IPS DF 4.7 (cell line): ENCODE results near the gene KIAA1958.

ENCODE experiments used
- DNase-seq: peaks from one replicate; pipeline ENCODE4 v3.0.0-alpha.2; 2013; ENCODE audit warnings: low spot score; ENCODE audit errors: extremely low read depth

The KIAA1958 gene

GRCh38 chr9:112601636-112602035 is 115.0 kb downstream of the KIAA1958 start:
- no peak for DNase-seq

- no peak for DNase-seq
Measured at GRCh38 chr9:112604790-112605189, 118.2 kb downstream of the KIAA1958 start.

GRCh38 chr9:112605518-112605917 is 118.9 kb downstream of the KIAA1958 start:
- DNase-seq = no peak

GRCh38 chr9:112605963-112606699 is 119.5 kb downstream of the KIAA1958 start:
- DNase-seq = no peak

- no peak for DNase-seq
Measured at GRCh38 chr9:112608851-112609250, 122.2 kb downstream of the KIAA1958 start.

GRCh38 chr9:112615584-112616266 is 129.1 kb downstream of the KIAA1958 start:
- no peak for DNase-seq

GRCh38 chr9:112617371-112617770 is 130.7 kb downstream of the KIAA1958 start:
- no peak for DNase-seq

GRCh38 chr9:112618385-112619009 is 131.9 kb downstream of the KIAA1958 start:
- DNase-seq = no peak

- no peak for DNase-seq
Measured at GRCh38 chr9:112620388-112620787, 133.8 kb downstream of the KIAA1958 start.

- no peak for DNase-seq
Measured at GRCh38 chr9:112621018-112621655, 134.5 kb downstream of the KIAA1958 start.

- DNase-seq = no peak
Measured at GRCh38 chr9:112623198-112623597, 136.6 kb downstream of the KIAA1958 start.

GRCh38 chr9:112624711-112625707 is 138.4 kb downstream of the KIAA1958 start:
- DNase-seq = no peak

GRCh38 chr9:112629671-112630485 is 143.3 kb downstream of the KIAA1958 start:
- no peak for DNase-seq

GRCh38 chr9:112631313-112632070 is 144.9 kb downstream of the KIAA1958 start:
- no peak for DNase-seq

- DNase-seq = no peak
Measured at GRCh38 chr9:112640311-112640710, 153.7 kb downstream of the KIAA1958 start.

- no peak for DNase-seq
Measured at GRCh38 chr9:112642126-112642525, 155.5 kb downstream of the KIAA1958 start.

- DNase-seq = no peak
Measured at GRCh38 chr9:112647596-112647995, 161.0 kb downstream of the KIAA1958 start.

GRCh38 chr9:112648624-112649023 is 162.0 kb downstream of the KIAA1958 start:
- DNase-seq = no peak

- DNase-seq = no peak
Measured at GRCh38 chr9:112654282-112654681, 167.7 kb downstream of the KIAA1958 start.
